NT2/D1 (cell line): Measurements from ENCODE around the gene NTNG2.

Experiments used
- DNase-seq: peaks from one replicate; pipeline ENCODE4 v3.0.0-alpha.2; 2011; ENCODE audit warnings: low read depth, low spot score
- H3K27me3 ChIP-seq: 2 replicates; pipeline ENCODE4 v1.6.0; 2011; ENCODE audit warnings: mild to moderate bottlenecking; ENCODE audit not compliant: insufficient read length, insufficient read depth
- H3K36me3 ChIP-seq: 2 replicates; pipeline ENCODE4 v1.6.1; 2011; ENCODE audit warnings: mild to moderate bottlenecking, low read length, mixed read lengths; ENCODE audit not compliant: insufficient read depth, insufficient read length
- H3K4me1 ChIP-seq: 2 replicates; pipeline ENCODE4 v1.5.1; 2011; ENCODE audit not compliant: insufficient read depth, insufficient read length
- H3K4me3 ChIP-seq: 2 replicates; pipeline ENCODE4 v1.5.1; 2011; ENCODE audit warnings: low read depth; ENCODE audit not compliant: insufficient read length
- H3K9ac ChIP-seq: 2 replicates; pipeline ENCODE4 v1.6.0; 2011; ENCODE audit warnings: low read depth; ENCODE audit not compliant: insufficient read length
- H3K9me3 ChIP-seq: 2 replicates; pipeline ENCODE4 v1.5.1; 2011; ENCODE audit warnings: mild to moderate bottlenecking, low read length; ENCODE audit not compliant: insufficient read depth
- SUZ12 ChIP-seq: IDR thresholded peaks from 2 replicates; pipeline ENCODE4 v1.6.1; 2011; ENCODE audit not compliant: insufficient read length, insufficient read depth; ENCODE audit errors: extremely low read depth
- YY1 ChIP-seq: IDR thresholded peaks from 2 replicates; pipeline ENCODE4 v1.6.1; 2011; ENCODE audit not compliant: insufficient read length, insufficient read depth
- ZNF274 ChIP-seq: IDR thresholded peaks from 2 replicates; pipeline ENCODE4 v1.6.1; 2011; ENCODE audit warnings: mild to moderate bottlenecking, low read depth, low read length

NTNG2 gene

GRCh38 chr9:132232522-132232921, 70.7 kb downstream of the NTNG2 start:
- Histone ChIP-seq H3K36me3 (no peaks in the 10 kb centered on the region), H3K4me1 (peaks cover 14% of the 10 kb centered on the region), H3K4me3 (no peak overlapping the region), H3K27me3 (peaks cover 4% of the 10 kb centered on the region), H3K9ac (no peak overlapping the region), H3K9me3 (no peaks in the 10 kb centered on the region)
- TF ChIP-seq YY1: no peak
- TF ChIP-seq ZNF274: no peak
- TF ChIP-seq SUZ12: no peak
- no peak for DNase-seq

- peaks cover 4% of the 10 kb centered on the region for H3K27me3 ChIP-seq
These were observed 71.3 kb downstream of the NTNG2 start for GRCh38 chr9:132233138-132233537.

DNA sequence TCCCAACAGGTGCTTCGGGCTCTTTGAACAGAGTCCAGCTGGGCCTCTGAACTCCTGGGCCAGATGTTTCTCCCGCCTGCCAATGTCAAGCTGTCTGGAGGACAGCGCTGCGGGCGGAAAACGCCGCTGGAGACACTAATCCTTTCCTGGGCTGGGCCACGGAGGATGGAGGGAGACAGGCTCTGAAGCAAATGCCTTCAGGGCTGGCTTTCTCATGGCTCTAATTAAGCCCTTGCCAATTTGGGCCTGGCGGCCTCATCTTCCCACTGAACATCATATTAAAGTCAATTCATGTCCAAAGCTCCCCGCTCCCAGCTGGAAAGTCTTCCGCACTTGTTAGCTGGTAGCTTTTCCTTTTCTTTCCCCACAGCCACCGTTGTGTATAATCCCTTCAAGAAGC, 72.7 kb downstream of the NTNG2 start:
- H3K36me3 ChIP-seq: no peaks in the 10 kb centered on the region
- no peak for TF ChIP-seq YY1
- no peak for TF ChIP-seq ZNF274
- no peak for TF ChIP-seq SUZ12
- peaks cover 17% of the 10 kb centered on the region for H3K4me1 ChIP-seq
- no peak for DNase-seq
- no peak overlapping the region for H3K9ac ChIP-seq
- no peak overlapping the region for H3K4me3 ChIP-seq
- H3K9me3 ChIP-seq: no peaks in the 10 kb centered on the region
- H3K27me3 ChIP-seq: peaks cover 14% of the 10 kb centered on the region

More at GRCh38 chr9:132233138-132233537, 71.3 kb downstream of the NTNG2 start:
- Histone ChIP-seq H3K4me1 (peaks cover 14% of the 10 kb centered on the region), H3K9me3 (no peaks in the 10 kb centered on the region), H3K9ac (no peak overlapping the region), H3K36me3 (no peaks in the 10 kb centered on the region), H3K4me3 (no peak overlapping the region)
- no peak for TF ChIP-seq SUZ12
- no peak for TF ChIP-seq YY1
- no peak for TF ChIP-seq ZNF274
- no peak for DNase-seq

GRCh38 chr9:132235125-132235524, 73.3 kb downstream of the NTNG2 start:
- no peak for TF ChIP-seq SUZ12
- TF ChIP-seq YY1: no peak
- TF ChIP-seq ZNF274: no peak
- no peak overlapping the region for H3K9ac ChIP-seq
- H3K4me1 ChIP-seq: peaks cover 21% of the 10 kb centered on the region
- DNase-seq: no peak
- H3K36me3 ChIP-seq: no peaks in the 10 kb centered on the region
- H3K27me3 ChIP-seq: peaks cover 20% of the 10 kb centered on the region
- H3K4me3 ChIP-seq: no peak overlapping the region
- H3K9me3 ChIP-seq: no peaks in the 10 kb centered on the region

DNA sequence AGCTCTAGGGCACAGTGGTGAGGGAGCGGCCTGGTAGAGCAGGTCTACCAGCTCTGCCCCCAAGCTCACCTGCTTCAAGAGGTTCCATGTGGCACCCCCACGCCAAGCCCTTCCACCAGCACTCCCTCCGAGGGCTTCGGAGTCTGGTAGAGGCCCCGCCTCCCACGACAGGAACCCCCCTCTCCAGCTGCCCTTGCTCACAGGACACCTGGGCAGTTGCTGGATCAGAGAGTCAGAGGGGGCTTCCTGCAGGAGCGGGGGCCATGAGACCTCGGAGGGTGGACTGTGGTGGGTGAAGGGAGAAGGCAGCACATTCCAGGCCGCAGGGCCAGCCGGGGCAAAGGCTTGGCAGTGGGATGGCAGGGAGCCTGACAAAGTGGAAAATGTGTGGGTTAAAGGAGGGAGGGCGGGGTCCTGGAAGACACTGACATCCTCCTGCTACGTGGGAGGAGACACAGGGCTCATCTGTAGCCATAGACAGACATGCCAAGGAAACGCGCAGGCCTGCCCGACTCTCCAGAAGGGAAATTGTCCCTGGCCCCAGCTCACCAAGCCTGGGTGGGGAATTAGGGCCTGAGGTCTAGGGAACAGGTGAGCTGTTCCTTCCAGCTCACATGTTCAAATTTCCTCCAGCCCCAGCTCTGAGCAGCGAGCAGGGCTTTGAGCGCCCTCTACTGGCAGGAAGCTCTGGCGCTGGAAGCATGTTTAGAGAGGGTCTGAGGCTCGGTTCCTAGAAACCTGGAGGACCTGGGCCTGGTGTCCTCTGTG, 74.2 kb downstream of the NTNG2 start:
- H3K27me3 ChIP-seq: peaks cover 26% of the 10 kb centered on the region
- H3K4me3 ChIP-seq: no peak overlapping the region
- peaks cover 25% of the 10 kb centered on the region for H3K4me1 ChIP-seq
- TF ChIP-seq ZNF274 (no peak), SUZ12 (no peak), YY1 (no peak)
- no peaks in the 10 kb centered on the region for H3K9me3 ChIP-seq
- no peaks in the 10 kb centered on the region for H3K36me3 ChIP-seq
- H3K9ac ChIP-seq: peak overlapping the region; percentile 23
- DNase-seq: peak; percentile 75

GRCh38 chr9:132236662-132237311, 74.9 kb downstream of the NTNG2 start:
- no peak for DNase-seq
- Histone ChIP-seq H3K4me3 (no peak overlapping the region), H3K36me3 (no peaks in the 10 kb centered on the region), H3K9ac (no peak overlapping the region), H3K27me3 (peaks cover 26% of the 10 kb centered on the region), H3K4me1 (peaks cover 25% of the 10 kb centered on the region), H3K9me3 (no peaks in the 10 kb centered on the region)
- TF ChIP-seq SUZ12 (no peak), YY1 (no peak), ZNF274 (no peak)

DNA sequence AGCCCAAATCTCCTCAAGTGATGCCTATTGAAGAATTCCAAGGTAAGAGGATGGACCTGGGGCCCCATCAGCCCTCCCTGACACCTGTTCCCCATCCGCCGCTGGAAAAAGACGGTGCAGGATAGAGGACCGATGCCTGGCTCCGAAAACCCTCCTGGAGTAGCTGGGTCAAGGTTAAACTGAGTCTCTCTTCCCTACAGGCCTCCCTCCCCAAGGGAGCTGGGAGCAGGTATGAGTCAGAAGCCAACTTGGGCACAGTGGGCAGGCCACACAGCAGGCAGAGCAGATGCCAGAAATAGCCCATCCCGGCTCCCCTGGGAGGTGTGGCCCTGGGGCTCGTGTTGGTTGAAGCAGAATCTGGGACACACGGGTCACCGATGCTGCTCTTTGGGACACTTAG, 75.6 kb downstream of the NTNG2 start:
- Histone ChIP-seq H3K9me3 (no peaks in the 10 kb centered on the region), H3K9ac (no peak overlapping the region), H3K27me3 (peaks cover 26% of the 10 kb centered on the region), H3K36me3 (no peaks in the 10 kb centered on the region), H3K4me1 (peaks cover 23% of the 10 kb centered on the region), H3K4me3 (no peak overlapping the region)
- TF ChIP-seq SUZ12 (no peak), ZNF274 (no peak), YY1 (no peak)
- DNase-seq: no peak
